ENCODE measurements around the gene FAM120B. TPM values are rescaled to one million over a fixed set of nuclear protein-coding genes. Genes with fewer than 3 reads are reported as not detected.

The FAM120B gene
- total RNA-seq, 4 donors from 2014 or later = 24.6 to 40.3 (median 31.9) TPM

- Histone ChIP-seq H3K36me3 (no peaks in the 10 kb centered on the region), H3K9me3 (no peaks in the 10 kb centered on the region), H3K27ac (no peak overlapping the region), H3K27me3 (peaks cover 13% of the 10 kb centered on the region), H3K4me1 (peaks cover 0 to 24% (median 5%) of the 10 kb centered on the region in 3 donors), H3K4me3 (no peak overlapping the region)
- ATAC-seq = no peak
- WGBS, 2 donors (ENCODE audit: low coverage in 1 of 2) = 76 to 85% methylated on average over 14 to 17 of the region's 17 CpGs
- TF ChIP-seq POLR2A (IDR thresholded peaks at IDR 0.05) (no peak), EP300 (IDR thresholded peaks at IDR 0.05) (no peak), POLR2AphosphoS5 (IDR thresholded peaks at IDR 0.05) (no peak), CTCF (IDR thresholded peaks at IDR 0.05) (no peak)
Measured at GRCh38 chr6:170269846-170270541, 36.6 kb upstream of the FAM120B start.

- H3K9me3 ChIP-seq = no peaks in the 10 kb centered on the region
- TF ChIP-seq POLR2AphosphoS5 (IDR thresholded peaks at IDR 0.05) = no peak
- TF ChIP-seq CTCF (IDR thresholded peaks at IDR 0.05) = no peak
- no peak for TF ChIP-seq EP300 (IDR thresholded peaks at IDR 0.05)
- no peak for TF ChIP-seq POLR2A (IDR thresholded peaks at IDR 0.05)
- no peak overlapping the region for H3K27ac ChIP-seq
- no peaks in the 10 kb centered on the region for H3K36me3 ChIP-seq
- WGBS, 2 donors (ENCODE audit: low coverage in 1 of 2) = 94% methylated on average over 7 to 8 of the region's 19 CpGs
- peaks cover 16% of the 10 kb centered on the region for H3K27me3 ChIP-seq
- H3K4me3 ChIP-seq = no peak overlapping the region
- no peak for ATAC-seq
- peaks cover 0 to 26% (median 6%) of the 10 kb centered on the region in 3 donors for H3K4me1 ChIP-seq
Measured at GRCh38 chr6:170270984-170271593, 35.5 kb upstream of the FAM120B start.

- H3K36me3 ChIP-seq = no peaks in the 10 kb centered on the region
- no peak overlapping the region for H3K27ac ChIP-seq
- H3K27me3 ChIP-seq = peaks cover 16% of the 10 kb centered on the region
- ATAC-seq = peak; percentile 44
- TF ChIP-seq CTCF (IDR thresholded peaks at IDR 0.05) (no peak), EP300 (IDR thresholded peaks at IDR 0.05) (no peak), POLR2A (IDR thresholded peaks at IDR 0.05) (no peak), POLR2AphosphoS5 (IDR thresholded peaks at IDR 0.05) (no peak)
- H3K4me3 ChIP-seq = peak overlapping the region in 1 of 2 donors; percentile 19
- peaks cover 0 to 32% (median 10%) of the 10 kb centered on the region in 3 donors for H3K4me1 ChIP-seq
- no peaks in the 10 kb centered on the region for H3K9me3 ChIP-seq
- 90 to 96% methylated on average over 10 to 13 of the region's 32 CpGs for WGBS, 2 donors (ENCODE audit: low coverage in 1 of 2)
Measured at GRCh38 chr6:170271771-170272314, 34.7 kb upstream of the FAM120B start.

- no peak for TF ChIP-seq POLR2A (IDR thresholded peaks at IDR 0.05)
- no peak for TF ChIP-seq POLR2AphosphoS5 (IDR thresholded peaks at IDR 0.05)
- no peak for TF ChIP-seq CTCF (IDR thresholded peaks at IDR 0.05)
- TF ChIP-seq EP300 (IDR thresholded peaks at IDR 0.05) = no peak
- Histone ChIP-seq H3K27ac (no peak overlapping the region), H3K4me1 (peaks cover 0 to 38% (median 14%) of the 10 kb centered on the region in 3 donors), H3K9me3 (no peaks in the 10 kb centered on the region), H3K27me3 (peaks cover 16% of the 10 kb centered on the region), H3K4me3 (peak overlapping the region in 1 of 2 donors; percentile 19), H3K36me3 (no peaks in the 10 kb centered on the region)
- no peak for ATAC-seq
- WGBS, 2 donors (ENCODE audit: low coverage in 1 of 2) = 85% methylated on average over 7 of the region's 30 CpGs; no CpG with 5 or more reads in 1 of the 2 donors
Measured at GRCh38 chr6:170272341-170273065, 34.1 kb upstream of the FAM120B start.

All from gastroesophageal sphincter (tissue), 4 donors.